GM19455 (cell line): ENCODE data around the gene CAMSAP2.
"Not testable (repeated sequence)": the region's sequence is repeated elsewhere in the genome, so short reads cannot be mapped to it uniquely, and the experiment has no call there.

Experiments
- ATAC-seq: cut with Tn5 transposase; IDR thresholded peaks from one replicate; pipeline ENCODE4 v1.9.1; 2021; ENCODE audit not compliant: unreplicated experiment

CAMSAP2 gene

DNA sequence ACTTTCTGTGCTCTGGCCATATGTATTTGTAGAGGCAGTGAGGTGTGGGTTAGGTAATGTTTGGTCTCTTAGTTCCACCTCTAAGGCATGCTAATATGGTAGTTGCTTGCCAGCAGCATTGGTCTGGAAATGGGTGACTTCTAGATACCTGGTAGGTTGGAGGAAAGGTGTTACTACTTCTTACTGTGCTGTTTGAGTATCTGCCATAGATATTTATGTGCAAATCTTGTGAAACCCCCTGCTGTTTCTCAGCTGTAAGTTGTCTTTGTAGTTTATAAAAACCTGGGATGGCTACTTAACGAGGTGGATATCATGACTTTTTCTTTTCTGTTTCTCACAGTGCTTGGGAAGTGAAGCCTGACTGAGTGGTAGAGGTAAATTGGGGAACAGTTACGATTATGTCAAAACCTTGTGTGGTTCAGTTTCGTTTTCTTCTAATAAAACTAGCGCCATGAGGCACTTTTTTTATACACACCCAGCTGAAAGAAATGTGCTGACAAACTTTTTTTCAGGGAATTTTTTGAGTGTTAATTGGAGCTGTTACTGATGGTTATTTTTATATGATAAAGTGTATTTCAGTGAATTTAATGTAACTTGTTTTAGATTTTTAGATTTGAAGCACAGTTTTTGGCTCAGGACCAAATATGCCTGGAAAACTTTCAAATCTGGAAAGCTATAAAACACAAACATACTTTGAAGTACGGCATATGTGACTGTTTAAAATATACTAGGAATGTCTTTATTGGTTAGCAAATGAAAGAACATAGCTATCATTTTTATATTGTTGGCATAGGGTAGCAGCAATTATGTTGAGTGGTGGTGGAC lies 42.1 kb downstream of the CAMSAP2 start:
- ATAC-seq: no peak

DNA sequence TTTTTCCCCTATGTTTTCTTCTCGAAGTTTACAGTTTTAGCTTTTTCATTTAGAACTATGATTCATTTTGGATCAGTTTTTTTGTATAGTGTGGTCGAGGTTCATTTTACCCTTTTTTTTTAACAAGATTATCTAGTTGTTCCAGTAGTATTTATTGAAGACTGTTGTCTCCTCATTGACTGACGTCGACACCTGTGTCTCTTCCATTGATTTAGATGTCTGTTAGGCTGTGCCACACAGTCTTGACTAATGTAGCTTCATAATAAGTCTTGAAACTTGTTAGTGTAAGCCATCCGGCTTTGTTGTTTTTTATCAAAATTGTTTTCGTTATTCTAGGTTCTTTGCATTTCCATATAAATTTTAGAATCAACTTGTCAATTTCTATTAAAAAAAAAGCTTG lies 45.2 kb downstream of the CAMSAP2 start:
- no peak for ATAC-seq

DNA sequence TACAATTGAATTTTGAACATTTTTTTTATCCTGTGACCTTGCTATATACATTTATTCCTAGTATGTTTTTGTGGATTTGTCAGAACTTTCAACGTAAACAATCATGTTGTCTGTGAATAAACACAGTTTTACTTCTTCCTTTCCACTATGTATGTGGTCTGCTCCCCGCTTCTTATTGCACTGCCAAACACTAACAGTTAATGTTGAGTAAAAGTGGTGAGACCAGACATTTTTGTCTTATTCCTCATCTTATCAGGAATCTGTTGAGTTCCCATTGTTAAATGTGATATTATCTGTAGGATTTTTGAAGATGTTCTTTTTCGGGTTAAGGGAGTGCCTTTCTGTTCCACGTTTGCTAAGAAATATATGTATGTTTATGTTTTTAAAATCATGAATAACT lies 45.9 kb downstream of the CAMSAP2 start:
- no peak for ATAC-seq

DNA sequence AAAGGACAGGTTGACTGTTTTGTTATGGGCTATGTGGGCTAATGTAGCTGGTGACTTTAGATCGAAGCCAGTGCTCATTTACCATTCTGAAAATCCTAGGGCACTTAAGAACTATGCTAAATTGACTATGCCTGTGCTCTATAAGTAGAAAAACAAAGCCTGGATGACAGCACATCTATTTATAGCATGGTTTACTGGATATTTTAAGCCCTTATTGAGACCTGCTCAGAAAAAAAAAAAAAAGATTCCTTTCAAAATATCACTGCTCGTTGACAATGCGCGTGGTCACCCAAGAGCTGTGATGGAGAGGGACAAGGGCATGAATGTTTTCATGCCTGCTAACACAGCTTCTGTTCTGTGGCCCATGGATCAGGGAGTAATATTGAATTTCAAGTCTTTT lies 48.1 kb downstream of the CAMSAP2 start:
- ATAC-seq: no peak

DNA sequence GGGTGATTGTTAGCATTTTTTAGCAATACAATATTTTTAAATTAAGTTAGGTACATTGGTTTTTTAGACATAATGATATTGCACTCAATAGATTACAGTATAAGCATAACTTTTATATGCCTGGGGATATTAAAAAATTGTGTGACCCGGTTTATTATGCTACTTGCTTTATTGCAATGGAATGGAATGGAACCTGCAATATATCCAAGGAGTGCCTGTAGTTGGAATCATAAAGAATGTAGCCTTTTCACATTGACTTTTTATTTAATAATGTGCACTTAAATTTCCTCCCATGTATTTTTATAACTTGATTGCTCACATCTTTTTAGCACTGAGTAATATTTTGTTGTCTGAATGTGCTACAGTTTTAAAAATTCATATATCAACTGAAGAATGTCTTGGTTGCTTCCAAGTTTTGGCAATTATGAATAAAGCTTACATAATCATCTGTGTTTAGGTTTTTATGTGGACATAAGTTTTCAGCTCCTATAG lies 49.2 kb downstream of the CAMSAP2 start:
- no peak for ATAC-seq

DNA sequence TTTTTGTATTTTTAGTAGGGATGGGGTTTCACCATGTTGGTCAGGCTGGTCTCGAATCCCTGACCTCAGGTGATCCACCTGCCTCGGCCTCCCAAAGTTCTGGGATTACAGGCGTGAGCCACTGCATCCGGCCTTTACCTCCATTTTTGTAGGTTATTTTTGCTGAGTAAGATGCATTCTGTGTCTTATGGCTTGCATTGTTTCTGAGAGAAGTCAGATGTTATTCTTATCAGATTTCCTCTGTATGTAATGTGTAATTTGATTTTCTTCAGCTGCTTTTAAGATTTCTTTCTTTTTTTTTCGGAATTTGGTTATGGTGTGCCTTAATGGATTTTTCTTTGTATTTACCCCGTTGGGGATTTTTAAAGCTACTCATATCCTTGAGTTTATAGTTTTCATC lies 52.3 kb downstream of the CAMSAP2 start:
- ATAC-seq: not testable (repeated sequence)

DNA sequence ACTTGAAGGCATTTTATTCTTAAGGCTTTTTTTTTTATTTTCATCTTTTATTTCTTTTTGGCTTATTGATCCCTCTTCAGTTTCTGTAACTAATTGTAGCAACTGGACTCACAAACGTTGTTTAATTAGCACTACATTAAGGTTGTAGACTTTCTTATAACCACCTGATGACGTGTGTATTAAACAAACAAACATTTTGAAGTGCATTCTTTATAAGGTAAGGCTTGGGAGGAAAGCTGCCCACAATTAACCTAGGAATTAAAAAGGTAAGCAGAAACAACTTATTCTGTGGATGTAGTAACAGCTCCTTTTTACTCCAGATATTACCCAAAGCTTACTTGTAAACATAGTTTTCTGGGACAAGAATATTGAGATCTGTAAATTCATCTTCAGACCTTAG lies 55.0 kb downstream of the CAMSAP2 start:
- ATAC-seq: no peak

DNA sequence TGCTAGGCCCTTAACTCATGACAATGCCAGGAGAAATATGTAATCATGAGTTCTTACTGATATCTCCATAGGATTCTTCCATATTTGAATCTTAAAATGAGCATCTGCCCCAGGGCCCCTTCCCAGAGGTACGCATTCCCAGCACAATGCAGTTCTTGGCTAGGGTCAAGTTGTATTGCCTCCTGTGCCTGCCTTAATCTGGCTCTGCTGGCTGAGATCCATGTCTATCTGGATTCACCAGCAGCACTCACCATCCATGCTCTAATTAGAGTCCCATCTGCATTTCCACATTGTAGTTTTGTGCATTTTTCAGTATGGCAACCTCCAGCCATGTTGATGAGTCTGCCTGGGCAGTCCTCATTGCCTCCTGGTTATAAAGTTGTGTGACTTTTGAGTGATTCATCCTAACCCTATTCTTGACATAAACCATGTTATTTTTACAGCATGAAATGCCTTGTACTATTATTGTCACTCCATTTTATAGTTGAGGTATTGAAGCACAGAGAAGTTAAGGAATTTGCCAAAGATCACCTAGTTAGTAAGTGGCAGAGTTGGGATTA lies 55.9 kb downstream of the CAMSAP2 start:
- ATAC-seq: no peak

DNA sequence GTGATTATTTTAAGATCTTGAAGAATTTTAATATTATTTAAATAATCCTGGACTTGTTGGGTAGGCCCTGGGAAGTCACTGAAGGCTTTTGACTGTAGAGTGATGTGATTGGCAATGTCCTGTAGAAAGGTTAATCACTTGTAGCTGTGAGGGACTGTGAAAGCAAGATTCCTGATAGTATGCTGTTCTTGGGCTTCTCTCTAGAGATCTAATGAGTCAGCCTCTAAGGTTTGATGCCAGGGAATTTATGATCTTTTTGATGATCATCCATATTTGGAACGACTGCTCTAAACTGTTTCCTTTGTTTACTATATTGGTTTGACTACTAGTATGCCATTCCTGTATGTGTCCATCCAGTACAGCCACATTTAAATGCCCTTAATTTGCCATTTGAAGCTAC lies 56.5 kb downstream of the CAMSAP2 start:
- no peak for ATAC-seq

DNA sequence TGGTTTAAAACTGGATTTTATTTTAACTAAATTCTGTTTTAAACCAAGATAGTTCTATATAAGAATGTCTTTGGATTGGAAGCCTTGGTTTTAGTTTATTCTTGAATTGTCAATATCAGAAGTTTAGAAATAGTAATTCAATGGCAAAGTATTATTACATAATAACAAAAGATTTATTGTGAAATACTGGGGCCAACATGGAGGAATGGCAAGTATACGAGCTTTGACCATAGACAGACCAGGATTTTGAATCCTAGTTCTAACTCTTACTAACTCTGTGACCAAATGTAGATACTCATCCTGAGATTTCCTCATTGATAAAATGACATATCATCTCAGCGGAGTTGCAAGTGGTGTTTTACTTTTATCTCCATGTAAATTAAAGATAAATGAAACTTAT lies 63.3 kb downstream of the CAMSAP2 start:
- ATAC-seq: no peak

DNA sequence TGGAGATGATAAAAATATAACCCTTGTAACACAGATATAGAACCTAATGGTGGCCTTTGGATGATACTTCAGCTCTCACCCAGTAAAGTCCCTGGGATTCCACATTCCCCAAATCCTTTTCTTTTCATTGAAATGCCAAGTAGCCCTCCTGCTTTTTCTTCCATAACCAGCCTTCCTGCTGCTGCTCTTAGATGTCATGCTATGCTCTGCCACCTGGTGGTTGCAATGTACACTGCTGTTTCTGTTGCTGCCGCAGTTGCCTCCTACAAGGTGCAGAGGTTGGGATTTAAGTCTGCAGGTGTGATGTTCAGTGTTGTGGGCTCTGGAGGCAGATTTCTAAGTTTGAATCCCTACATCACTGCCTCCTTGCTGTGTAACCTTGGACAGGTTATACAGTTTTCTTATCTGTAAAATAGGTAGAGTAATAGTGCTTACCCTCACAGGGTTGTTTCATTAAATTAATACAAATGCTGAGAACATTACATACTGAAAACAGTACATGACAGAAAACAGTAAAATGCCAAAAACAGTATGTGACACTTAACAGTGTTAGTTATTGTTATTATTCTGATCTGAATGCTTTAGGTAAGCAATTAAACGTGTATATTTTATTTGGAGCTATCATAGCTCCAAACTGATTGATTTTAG lies 64.3 kb downstream of the CAMSAP2 start:
- ATAC-seq: peak; percentile 71

DNA sequence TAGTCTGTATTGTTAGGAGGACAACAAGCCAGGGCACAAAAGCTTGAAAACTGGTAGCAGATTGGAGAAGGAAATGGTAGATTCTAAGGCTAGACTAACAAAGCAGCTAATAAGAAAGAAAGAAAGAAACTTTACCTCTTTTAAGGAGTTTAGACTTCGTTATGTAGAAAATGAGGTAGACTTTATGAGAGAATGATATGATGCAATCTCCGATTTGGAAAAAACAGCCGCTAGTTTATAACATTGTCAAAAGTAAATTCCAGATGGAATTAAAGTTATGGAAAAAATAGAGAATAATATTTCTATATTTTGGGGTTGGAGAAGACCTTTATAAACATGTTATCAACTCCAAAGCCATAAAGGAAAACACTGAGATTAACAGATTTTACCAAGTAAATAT lies 67.0 kb downstream of the CAMSAP2 start:
- no peak for ATAC-seq

DNA sequence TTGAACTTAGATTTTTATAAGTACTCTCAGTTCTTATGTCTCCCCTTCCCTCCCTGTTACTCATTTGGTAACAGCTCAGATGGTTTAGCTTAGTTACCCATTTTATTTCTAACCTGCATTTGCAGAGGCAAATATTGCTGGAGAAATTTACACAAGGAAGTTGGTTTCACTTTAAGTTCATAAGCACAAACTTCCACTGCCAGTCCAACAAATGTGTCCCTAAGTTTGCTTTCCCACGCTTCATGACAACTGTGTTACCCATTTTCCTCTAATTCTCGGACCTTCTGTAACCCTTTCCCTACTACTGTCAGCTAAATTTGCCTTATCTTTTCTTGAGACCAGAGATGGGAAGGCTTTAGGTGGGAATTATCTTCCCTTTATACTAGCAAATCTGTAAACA lies 70.2 kb downstream of the CAMSAP2 start:
- ATAC-seq: no peak

DNA sequence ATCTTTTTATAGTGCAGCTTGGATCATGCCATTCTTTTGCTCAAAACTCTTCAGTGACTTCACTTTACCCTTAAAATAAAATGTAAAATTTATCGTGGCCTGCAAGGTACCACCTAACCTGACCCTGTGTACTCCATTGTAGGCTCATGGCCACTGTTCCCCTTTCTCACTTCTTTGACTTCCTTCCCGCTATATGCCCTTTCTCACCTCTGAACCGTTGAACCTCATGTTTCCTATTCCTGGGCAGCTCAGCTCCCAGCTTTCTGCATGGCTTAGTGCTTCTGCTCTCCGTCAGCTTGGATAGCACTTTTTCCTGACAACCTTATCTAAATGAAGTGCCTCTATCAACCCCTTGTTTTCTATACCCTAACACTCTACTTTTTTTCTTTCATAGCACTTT lies 73.0 kb downstream of the CAMSAP2 start:
- no peak for ATAC-seq

DNA sequence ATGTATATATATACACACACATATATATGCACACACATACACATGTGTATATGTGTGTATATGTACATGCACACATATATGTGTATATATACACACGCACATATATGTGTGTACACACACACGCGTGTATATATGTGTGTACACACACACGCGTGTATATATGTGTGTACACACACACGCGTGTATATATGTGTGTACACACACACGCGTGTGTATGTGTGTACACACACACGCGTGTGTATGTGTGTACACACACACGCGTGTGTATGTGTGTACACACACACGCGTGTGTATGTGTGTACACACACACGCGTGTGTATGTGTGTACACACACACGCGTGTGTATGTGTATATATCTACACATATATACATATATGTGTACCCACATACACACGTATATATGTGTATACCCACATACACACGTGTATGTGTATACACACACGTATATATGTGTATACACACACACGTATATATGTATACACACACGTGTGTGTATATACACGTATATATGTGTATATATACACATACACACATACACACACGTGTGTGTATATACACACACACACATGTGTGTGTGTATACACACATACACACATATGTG lies 78.0 kb downstream of the CAMSAP2 start:
- not testable (repeated sequence) for ATAC-seq

DNA sequence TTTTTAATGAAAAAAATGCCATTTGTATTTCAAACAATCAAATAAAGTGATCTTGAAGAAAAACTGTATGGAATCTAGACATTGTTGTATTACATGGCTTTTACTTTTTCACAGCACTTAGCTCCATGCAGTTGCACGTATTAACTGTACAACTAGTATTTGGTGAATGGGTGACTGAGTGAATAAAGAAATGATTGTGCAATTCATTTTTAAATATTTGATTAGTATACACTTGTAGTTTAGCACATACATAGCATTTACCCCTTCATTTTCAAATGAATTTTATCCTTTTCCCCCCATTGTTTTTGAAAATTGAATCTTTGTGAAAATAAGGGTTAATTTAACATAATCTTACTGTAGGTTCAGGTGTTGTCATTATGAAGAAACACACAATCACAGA lies 79.6 kb downstream of the CAMSAP2 start:
- ATAC-seq: no peak

DNA sequence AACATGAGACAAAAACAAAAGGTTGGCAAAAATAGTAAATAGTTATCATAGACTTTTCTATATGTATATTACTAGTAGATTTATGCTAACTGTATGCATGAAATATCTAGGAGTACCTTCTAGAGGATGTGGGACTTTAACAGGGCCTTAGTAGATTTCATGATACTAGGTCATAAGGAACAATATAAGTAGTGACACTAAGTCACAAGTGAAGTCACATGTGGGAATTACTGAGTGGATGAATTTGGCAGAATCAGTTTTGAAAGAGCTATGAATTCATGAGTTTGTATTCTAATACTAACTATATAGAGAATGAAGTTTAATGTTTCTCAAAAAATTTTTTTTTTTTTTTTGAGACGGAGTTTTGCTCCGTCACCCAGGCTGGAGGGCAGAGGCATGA lies 81.0 kb downstream of the CAMSAP2 start:
- no peak for ATAC-seq

DNA sequence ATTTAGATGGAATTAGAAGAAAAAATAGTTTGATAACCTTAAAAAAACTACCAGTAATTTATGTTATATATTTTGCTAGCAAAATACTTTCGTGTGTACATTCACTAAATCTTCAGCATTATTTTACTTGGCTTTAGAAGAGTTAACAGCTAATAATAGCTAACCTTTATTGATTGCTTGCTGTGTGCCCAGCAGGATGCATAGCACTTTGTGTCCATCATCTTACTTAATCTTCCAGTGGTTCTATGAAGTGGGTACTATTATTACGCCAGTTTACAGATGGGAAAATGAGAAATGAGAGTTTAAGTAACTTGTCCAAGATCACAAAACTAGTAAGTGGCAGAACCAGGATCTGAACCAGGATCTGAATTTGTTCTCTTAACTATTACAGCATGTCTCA lies 92.4 kb downstream of the CAMSAP2 start:
- no peak for ATAC-seq

DNA sequence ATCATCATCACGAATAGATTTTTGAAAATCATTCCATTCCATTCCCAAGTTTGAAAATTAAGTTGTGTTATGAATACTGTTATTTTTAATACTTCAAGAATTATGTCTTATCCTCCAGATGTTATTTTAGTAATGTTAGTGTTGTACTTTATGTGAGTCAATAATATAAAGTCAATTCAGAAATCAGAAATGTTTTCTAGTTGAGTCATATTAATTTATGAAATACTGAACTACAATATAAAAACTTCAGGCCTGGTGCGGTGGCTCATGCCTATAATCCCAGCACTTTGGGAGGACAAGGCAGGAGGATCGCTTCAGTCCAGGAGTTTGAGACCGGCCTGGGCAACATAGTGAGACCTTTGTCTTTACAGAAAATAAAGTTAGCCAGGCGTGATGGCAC lies 95.7 kb downstream of the CAMSAP2 start:
- no peak for ATAC-seq

DNA sequence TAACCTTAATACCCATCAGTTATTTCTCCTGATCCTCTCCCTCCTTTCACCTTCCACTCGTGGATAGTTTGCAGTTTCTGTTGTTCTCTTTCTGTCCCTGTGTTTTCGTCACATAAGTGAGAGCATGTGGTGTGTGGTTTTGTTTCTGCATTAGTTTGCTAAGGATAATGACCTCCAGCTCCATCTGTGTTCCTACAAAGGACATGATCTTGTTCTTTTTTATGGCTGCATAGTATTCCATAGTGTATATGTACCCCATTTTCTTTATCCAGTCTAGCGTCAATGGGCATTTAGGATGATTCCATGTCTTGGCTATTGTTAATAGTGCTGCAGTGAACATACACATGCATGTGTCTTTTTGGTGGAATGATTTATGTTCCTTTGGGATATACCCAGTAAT lies 97.5 kb downstream of the CAMSAP2 start:
- no peak for ATAC-seq

DNA sequence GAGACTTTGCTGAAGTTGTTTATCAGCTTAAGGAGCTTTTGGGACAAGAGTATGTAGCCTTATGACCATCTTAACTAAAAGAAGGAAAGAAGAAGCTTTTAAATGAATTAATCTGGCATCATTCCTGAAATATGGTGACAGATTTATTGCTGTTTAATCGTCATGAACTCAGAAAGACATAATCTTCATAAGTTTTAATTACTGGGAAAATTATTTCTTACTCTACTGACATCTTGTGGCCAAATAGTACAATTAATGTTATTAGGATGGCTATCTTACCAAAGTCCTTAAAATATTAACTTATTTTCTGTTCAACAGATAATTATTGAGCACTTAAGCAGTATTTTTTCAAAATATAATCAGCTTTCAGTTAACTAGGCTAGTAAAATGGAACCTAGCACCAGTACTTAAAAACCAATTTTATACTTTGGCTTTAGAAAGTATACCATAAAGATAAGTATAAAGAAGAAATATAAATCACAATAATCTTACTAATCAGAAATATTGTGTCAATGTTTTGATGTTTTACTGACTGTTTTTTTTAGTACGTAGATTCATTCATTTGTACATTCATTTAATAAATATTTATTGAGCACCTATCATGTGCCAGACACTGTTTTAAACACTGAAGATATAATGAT lies 99.4 kb downstream of the CAMSAP2 start:
- ATAC-seq: no peak
